GM12892 (cell line): ENCODE measurements around the gene CFAP61.

Source experiments
- POLR2A ChIP-seq: IDR thresholded peaks from 2 replicates; pipeline ENCODE4 v1.6.1; 2011; ENCODE audit warnings: low read depth, low read length, control low read depth
- POLR2AphosphoS5 ChIP-seq: IDR thresholded peaks from 2 replicates; pipeline ENCODE4 v1.6.1; 2011; ENCODE audit warnings: low read depth, low read length, control low read depth
- TAF1 ChIP-seq: IDR thresholded peaks from 2 replicates; pipeline ENCODE4 v1.6.1; 2011; ENCODE audit warnings: low read depth, mild to moderate bottlenecking, control low read depth, low read length, borderline replicate concordance

- no peak for TF ChIP-seq POLR2AphosphoS5
- TF ChIP-seq TAF1, result no peak
- TF ChIP-seq POLR2A, result no peak
Measured at GRCh38 chr20:20161611-20162010, 109.3 kb downstream of the CFAP61 start.
